Esophagus muscularis mucosa (tissue), 3 donors: Measurements from ENCODE around the gene FZD7.

Experiments used
- CTCF ChIP-seq, 3 experiments: fragments of 200-600 bp in 2 of 3; fragments of 450-650 bp in 1 of 3; sonication (generic) in 2 of 3; IDR thresholded peaks; one replicate each; pipeline ENCODE4 v1.5.1; 2017 to 2019; ENCODE audit warnings: antibody characterized with exemption in 3 of 3, mild to moderate bottlenecking in 2 of 3, moderate library complexity in 1 of 3
- POLR2A ChIP-seq: fragments of 450-650 bp; IDR thresholded peaks from one replicate; pipeline ENCODE4 v1.6.1; 2017; ENCODE audit warnings: antibody characterized with exemption, moderate library complexity, mild to moderate bottlenecking, low read depth

- TF ChIP-seq POLR2A (no peak), CTCF (IDR thresholded peaks at IDR 0.05) (no peak)
Observed at GRCh38 chr2:202016579-202017227, 17.0 kb upstream of the FZD7 start.
